Panc1 (cell line): ENCODE results near the gene YBX1.

Source experiments
- POLR2AphosphoS5 ChIP-seq: IDR thresholded peaks from 2 replicates; pipeline ENCODE4 v1.6.1; 2012; ENCODE audit warnings: mild to moderate bottlenecking, low read depth, low read length, moderate library complexity
- SIN3A ChIP-seq: IDR thresholded peaks from 2 replicates; pipeline ENCODE4 v1.6.1; 2012; ENCODE audit warnings: low read depth, mild to moderate bottlenecking, low read length, moderate library complexity, borderline replicate concordance; ENCODE audit not compliant: insufficient read depth
- TCF7L2 ChIP-seq: IDR thresholded peaks from 2 replicates; pipeline ENCODE4 v1.6.1; 2011; ENCODE audit warnings: mild to moderate bottlenecking, low read depth, low read length, inconsistent platforms
- TF ChIP-seq, protein P1 (sequence below): fragments of 450-650 bp; IDR thresholded peaks from 2 replicates; pipeline ENCODE4 v1.5.1; 2017; ENCODE audit warnings: mild to moderate bottlenecking
- TF ChIP-seq, protein P2 (sequence below), 2 experiments: IDR thresholded peaks; 2 replicates each; pipeline ENCODE4 v1.6.1; 2011 to 2012; ENCODE audit warnings: low read depth in 2 of 2, control low read depth in 1 of 2, low read length in 1 of 2, mild to moderate bottlenecking in 1 of 2, moderate library complexity in 1 of 2; ENCODE audit not compliant: insufficient read depth in 1 of 2

DNA sequence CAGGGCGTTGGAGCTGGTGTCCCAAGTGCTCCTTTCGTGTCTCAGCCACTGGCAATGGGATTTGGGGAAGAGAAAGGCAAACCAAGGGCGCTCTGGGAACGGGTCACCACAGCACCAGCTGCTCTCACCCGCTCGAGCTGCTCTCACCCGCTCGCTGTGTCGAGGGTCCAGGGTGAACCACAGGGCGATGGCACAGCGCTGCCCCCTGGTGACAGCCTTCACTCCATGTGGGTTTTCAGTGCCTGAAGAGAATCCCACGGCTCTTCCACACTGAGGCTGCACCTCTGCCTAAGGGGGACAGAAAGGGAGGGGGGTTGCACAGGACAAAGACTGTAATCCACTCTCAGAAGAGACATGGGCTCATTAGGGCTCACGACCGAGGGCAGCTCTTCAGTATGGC, 64.9 kb downstream of the YBX1 start:
- TF ChIP-seq, protein P1, sequence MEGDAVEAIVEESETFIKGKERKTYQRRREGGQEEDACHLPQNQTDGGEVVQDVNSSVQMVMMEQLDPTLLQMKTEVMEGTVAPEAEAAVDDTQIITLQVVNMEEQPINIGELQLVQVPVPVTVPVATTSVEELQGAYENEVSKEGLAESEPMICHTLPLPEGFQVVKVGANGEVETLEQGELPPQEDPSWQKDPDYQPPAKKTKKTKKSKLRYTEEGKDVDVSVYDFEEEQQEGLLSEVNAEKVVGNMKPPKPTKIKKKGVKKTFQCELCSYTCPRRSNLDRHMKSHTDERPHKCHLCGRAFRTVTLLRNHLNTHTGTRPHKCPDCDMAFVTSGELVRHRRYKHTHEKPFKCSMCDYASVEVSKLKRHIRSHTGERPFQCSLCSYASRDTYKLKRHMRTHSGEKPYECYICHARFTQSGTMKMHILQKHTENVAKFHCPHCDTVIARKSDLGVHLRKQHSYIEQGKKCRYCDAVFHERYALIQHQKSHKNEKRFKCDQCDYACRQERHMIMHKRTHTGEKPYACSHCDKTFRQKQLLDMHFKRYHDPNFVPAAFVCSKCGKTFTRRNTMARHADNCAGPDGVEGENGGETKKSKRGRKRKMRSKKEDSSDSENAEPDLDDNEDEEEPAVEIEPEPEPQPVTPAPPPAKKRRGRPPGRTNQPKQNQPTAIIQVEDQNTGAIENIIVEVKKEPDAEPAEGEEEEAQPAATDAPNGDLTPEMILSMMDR = peak; percentile 87; the same call in 1 of the 2 replicates
- TF ChIP-seq TCF7L2 (no peak), SIN3A (no peak), POLR2AphosphoS5 (no peak)
- TF ChIP-seq, protein P2, sequence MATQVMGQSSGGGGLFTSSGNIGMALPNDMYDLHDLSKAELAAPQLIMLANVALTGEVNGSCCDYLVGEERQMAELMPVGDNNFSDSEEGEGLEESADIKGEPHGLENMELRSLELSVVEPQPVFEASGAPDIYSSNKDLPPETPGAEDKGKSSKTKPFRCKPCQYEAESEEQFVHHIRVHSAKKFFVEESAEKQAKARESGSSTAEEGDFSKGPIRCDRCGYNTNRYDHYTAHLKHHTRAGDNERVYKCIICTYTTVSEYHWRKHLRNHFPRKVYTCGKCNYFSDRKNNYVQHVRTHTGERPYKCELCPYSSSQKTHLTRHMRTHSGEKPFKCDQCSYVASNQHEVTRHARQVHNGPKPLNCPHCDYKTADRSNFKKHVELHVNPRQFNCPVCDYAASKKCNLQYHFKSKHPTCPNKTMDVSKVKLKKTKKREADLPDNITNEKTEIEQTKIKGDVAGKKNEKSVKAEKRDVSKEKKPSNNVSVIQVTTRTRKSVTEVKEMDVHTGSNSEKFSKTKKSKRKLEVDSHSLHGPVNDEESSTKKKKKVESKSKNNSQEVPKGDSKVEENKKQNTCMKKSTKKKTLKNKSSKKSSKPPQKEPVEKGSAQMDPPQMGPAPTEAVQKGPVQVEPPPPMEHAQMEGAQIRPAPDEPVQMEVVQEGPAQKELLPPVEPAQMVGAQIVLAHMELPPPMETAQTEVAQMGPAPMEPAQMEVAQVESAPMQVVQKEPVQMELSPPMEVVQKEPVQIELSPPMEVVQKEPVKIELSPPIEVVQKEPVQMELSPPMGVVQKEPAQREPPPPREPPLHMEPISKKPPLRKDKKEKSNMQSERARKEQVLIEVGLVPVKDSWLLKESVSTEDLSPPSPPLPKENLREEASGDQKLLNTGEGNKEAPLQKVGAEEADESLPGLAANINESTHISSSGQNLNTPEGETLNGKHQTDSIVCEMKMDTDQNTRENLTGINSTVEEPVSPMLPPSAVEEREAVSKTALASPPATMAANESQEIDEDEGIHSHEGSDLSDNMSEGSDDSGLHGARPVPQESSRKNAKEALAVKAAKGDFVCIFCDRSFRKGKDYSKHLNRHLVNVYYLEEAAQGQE (IDR thresholded peaks at IDR 0.05; ENCODE audit: insufficient read depth in 1 of 2, low read depth in 2 of 2, low read length in 1 of 2) = no peak
